HepG2 (cell line): ENCODE measurements around the gene ASIC3. TPM values are rescaled to one million over a fixed set of nuclear protein-coding genes. Genes with fewer than 3 reads are reported as not detected.

Experiments used
- CREBL2 ChIP-seq: sonication (generic); formaldehyde crosslinking; IDR thresholded peaks from 2 replicates; pipeline ENCODE4 v1.8.1; 2023; ENCODE audit warnings: missing genetic modification reagents, mild to moderate bottlenecking, borderline replicate concordance
- FOXK1 ChIP-seq: sonication (generic); formaldehyde crosslinking; IDR thresholded peaks from 2 replicates; pipeline ENCODE4 v1.4.0; 2020; ENCODE audit warnings: low read depth, missing genetic modification reagents, borderline replicate concordance
- GPBP1L1 ChIP-seq: sonication (generic); formaldehyde crosslinking; IDR thresholded peaks from 2 replicates; pipeline ENCODE4 v1.5.0; 2020; ENCODE audit warnings: mild to moderate bottlenecking, missing genetic modification reagents
- HOXD1 ChIP-seq: sonication (generic); formaldehyde crosslinking; IDR thresholded peaks from 2 replicates; pipeline ENCODE4 v1.5.0; 2020; ENCODE audit warnings: missing genetic modification reagents
- IKZF1 ChIP-seq: fragments of 450-650 bp; IDR thresholded peaks from 2 replicates; pipeline ENCODE4 v1.7.1; 2016
- MXI1 ChIP-seq: IDR thresholded peaks from 3 replicates; pipeline ENCODE4 v1.6.1; 2012; ENCODE audit warnings: low read depth, low read length, inconsistent platforms, borderline replicate concordance
- PCBP2 ChIP-seq: fragments of 200-400 bp; formaldehyde crosslinking; optimal IDR thresholded peaks from 2 replicates; pipeline ENCODE3; 2018; ENCODE audit warnings: low read length, low read depth; ENCODE audit not compliant: poor library complexity, severe bottlenecking
- PHF5A ChIP-seq: IDR thresholded peaks from one replicate; pipeline ENCODE4 v1.6.1; 2018; ENCODE audit warnings: low read depth, missing genetic modification reagents; ENCODE audit not compliant: unreplicated experiment
- POLR2A ChIP-seq, 2 experiments: IDR thresholded peaks; 2 replicates each; pipeline ENCODE4 v1.6.1; 2011; ENCODE audit warnings: low read depth in 2 of 2, low read length in 2 of 2, mild to moderate bottlenecking in 1 of 2, moderate library complexity in 1 of 2; ENCODE audit not compliant: insufficient read depth in 1 of 2
- POLR2AphosphoS2 ChIP-seq: IDR thresholded peaks from 2 replicates; pipeline ENCODE4 v1.6.1; 2011; ENCODE audit warnings: low read depth, low read length, improper control_type of control experiment
- RELA ChIP-seq: sonication (generic); formaldehyde crosslinking; IDR thresholded peaks from 2 replicates; pipeline ENCODE4 v1.4.0; 2020; ENCODE audit warnings: missing genetic modification reagents
- RNF219 ChIP-seq: sonication (generic); formaldehyde crosslinking; IDR thresholded peaks from 2 replicates; pipeline ENCODE4 v1.5.0; 2020; ENCODE audit warnings: mild to moderate bottlenecking, missing genetic modification reagents
- SMARCC2 ChIP-seq: fragments of 450-650 bp; IDR thresholded peaks from 2 replicates; pipeline ENCODE4 v1.6.1; 2017; ENCODE audit warnings: antibody characterized with exemption, mild to moderate bottlenecking
- SP5 ChIP-seq: IDR thresholded peaks from 2 replicates; pipeline ENCODE4 v1.6.1; 2016; ENCODE audit warnings: low read depth, borderline replicate concordance
- TBP ChIP-seq: sonication (generic); formaldehyde crosslinking; IDR thresholded peaks from 2 replicates; pipeline ENCODE4 v1.5.0; 2020; ENCODE audit warnings: missing genetic modification reagents
- TCF7L2 ChIP-seq: IDR thresholded peaks from 2 replicates; pipeline ENCODE4 v1.6.1; 2011; ENCODE audit warnings: mild to moderate bottlenecking, low read depth, low read length, moderate library complexity
- THRA ChIP-seq: sonication (generic); formaldehyde crosslinking; IDR thresholded peaks from 2 replicates; pipeline ENCODE4 v1.4.0; 2020; ENCODE audit warnings: missing genetic modification reagents, borderline replicate concordance
- USF2 ChIP-seq, 2 experiments: sonication (generic) in 1 of 2; formaldehyde crosslinking in 1 of 2; IDR thresholded peaks; 2 replicates each; pipeline versions ENCODE4 v1.5.1 to v1.6.1; 2011 to 2020; ENCODE audit warnings: borderline replicate concordance in 1 of 2, low read depth in 1 of 2, low read length in 1 of 2, mild to moderate bottlenecking in 1 of 2, missing genetic modification reagents in 1 of 2, moderate library complexity in 1 of 2
- ZFP36L1 ChIP-seq: sonication (generic); formaldehyde crosslinking; IDR thresholded peaks from 2 replicates; pipeline ENCODE4 v1.8.0; 2022; ENCODE audit warnings: mild to moderate bottlenecking, missing genetic modification reagents, moderate library complexity
- ZNF17 ChIP-seq: sonication (generic); formaldehyde crosslinking; IDR thresholded peaks from 2 replicates; pipeline ENCODE4 v1.5.0; 2020; ENCODE audit warnings: mild to moderate bottlenecking, missing genetic modification reagents
- ZNF235 ChIP-seq: sonication (generic); formaldehyde crosslinking; IDR thresholded peaks from 2 replicates; pipeline ENCODE4 v1.8.1; 2023; ENCODE audit warnings: mild to moderate bottlenecking, missing genetic modification reagents, borderline replicate concordance
- ZNF354B ChIP-seq: sonication (generic); formaldehyde crosslinking; IDR thresholded peaks from 2 replicates; pipeline ENCODE4 v1.8.0; 2022; ENCODE audit warnings: mild to moderate bottlenecking, missing genetic modification reagents
- ZNF556 ChIP-seq: sonication (generic); formaldehyde crosslinking; IDR thresholded peaks from 2 replicates; pipeline ENCODE4 v1.4.0; 2020; ENCODE audit warnings: mild to moderate bottlenecking, missing genetic modification reagents, borderline replicate concordance
- ZNF567 ChIP-seq: sonication (generic); formaldehyde crosslinking; IDR thresholded peaks from 2 replicates; pipeline ENCODE4 v1.8.1; 2023; ENCODE audit warnings: mild to moderate bottlenecking, missing genetic modification reagents, borderline replicate concordance
- ZNF749 ChIP-seq: sonication (generic); formaldehyde crosslinking; IDR thresholded peaks from 2 replicates; pipeline ENCODE4 v1.8.0; 2022; ENCODE audit warnings: mild to moderate bottlenecking, missing genetic modification reagents, moderate library complexity, borderline replicate concordance
- polyA plus RNA-seq, 8 experiments: library from polyadenylated mRNA; depleted of rRNA in 3 of 8; stranded (reverse) in 7 of 8; unstranded in 1 of 8; fragments of >200 nt; fragmentation: Illumina TruSeq in 4 of 8; extraction: Trizol in 4 of 8; gene quantifications; 2 replicates each; pipeline versions ENCODE4 v1.2.1 to v1.2.3, GENCODE V29; 2011 to 2016; ENCODE audit warnings: low read depth in 4 of 8, missing spikeins in 1 of 8, mixed read lengths in 1 of 8; ENCODE audit not compliant: insufficient read depth in 1 of 8
- total RNA-seq, 5 experiments: library from RNA; depleted of rRNA; stranded (reverse); fragments of >200 nt; fragmentation: Illumina TruSeq; extraction: Trizol; gene quantifications; 2 replicates each; pipeline ENCODE4 v1.2.3, GENCODE V29; 2016; ENCODE audit warnings: low read depth in 1 of 5

ASIC3 gene
- total and polyA plus RNA-seq, 2 of the 13 experiments (the other 11 are each of a cell fraction or from before 2014, with no cell fraction given), result 0.51 TPM; not detected in 1

GRCh38 chr7:151017953-151018420 is 30.3 kb upstream of the ASIC3 start (continued):
- TF ChIP-seq IKZF1 (no peak), THRA (0 out of 2 replicates have a peak, but pooled peaks have one; percentile 43), SP5 (CRISPR knock-in tag) (no peak), MXI1 (0 out of 3 replicates have a peak, but pooled peaks have one; percentile 12), ZNF749 (CRISPR knock-in tag) (no peak), HOXD1 (CRISPR knock-in tag) (no peak), POLR2AphosphoS2 (no peak), PHF5A (CRISPR knock-in tag) (no peak), SMARCC2 (no peak), ZNF567 (CRISPR knock-in tag) (no peak), POLR2A (IDR thresholded peaks at IDR 0.05; ENCODE audit: insufficient read depth in 1 of 2, low read depth in 2 of 2, low read length in 2 of 2) (no peak), RNF219 (CRISPR knock-in tag) (no peak), PCBP2 (no peak), ZFP36L1 (CRISPR knock-in tag) (no peak), USF2 (IDR thresholded peaks at IDR 0.05; ENCODE audit: low read depth, low read length) (no peak), USF2 (CRISPR knock-in tag; IDR thresholded peaks at IDR 0.05; ENCODE audit: borderline replicate concordance) (no peak), ZNF235 (CRISPR knock-in tag) (peak; percentile 77; the same call in 1 of the 2 replicates), ZNF354B (CRISPR knock-in tag) (no peak), TBP (CRISPR knock-in tag) (no peak), TCF7L2 (no peak), CREBL2 (CRISPR knock-in tag) (no peak), ZNF17 (CRISPR knock-in tag) (no peak), RELA (CRISPR knock-in tag) (no peak), ZNF556 (CRISPR knock-in tag) (no peak), GPBP1L1 (no peak), FOXK1 (CRISPR knock-in tag) (no peak)
